GM23338 (cell line): ENCODE results near the gene SSMEM1. TPM values are rescaled to one million over a fixed set of nuclear protein-coding genes. Genes with fewer than 3 reads are reported as not detected.

Source experiments
- ATAC-seq: fragments of 200-7000 bp; cut with Tn5 transposase; 3 replicates; pipeline ENCODE4 v1.9.1; 2020
- DNase-seq: peaks from one replicate; pipeline ENCODE4 v3.0.0-alpha.2; 2015; ENCODE audit warnings: low spot score
- H2AFZ ChIP-seq: fragments of 200-600 bp; sonication (generic); 2 replicates; pipeline ENCODE4 v1.8.0; 2016; ENCODE audit warnings: antibody characterized with exemption, mild to moderate bottlenecking, moderate library complexity
- H3F3A ChIP-seq: fragments of 200-600 bp; sonication (generic); replicated peaks from 2 replicates; pipeline ENCODE4 v1.8.0; 2017; ENCODE audit warnings: antibody characterized with exemption, mixed run types, low read depth
- H3K27ac ChIP-seq: fragments of 200-600 bp; sonication (generic); 2 replicates; pipeline ENCODE4 v1.6.1; 2016; ENCODE audit warnings: low read depth
- H3K27me3 ChIP-seq: fragments of 200-600 bp; sonication (generic); 2 replicates; pipeline ENCODE4 v1.8.0; 2016; ENCODE audit warnings: mild to moderate bottlenecking, mixed run types, moderate library complexity; ENCODE audit not compliant: insufficient read depth
- H3K36me3 ChIP-seq: fragments of 200-600 bp; sonication (generic); 2 replicates; pipeline ENCODE4 v1.8.0; 2016; ENCODE audit warnings: mild to moderate bottlenecking; ENCODE audit not compliant: insufficient read depth
- H3K4me1 ChIP-seq: fragments of 200-600 bp; sonication (generic); 2 replicates; pipeline ENCODE4 v1.8.0; 2016; ENCODE audit warnings: mild to moderate bottlenecking, moderate library complexity; ENCODE audit not compliant: insufficient read depth
- H3K4me2 ChIP-seq: fragments of 200-600 bp; sonication (generic); 2 replicates; pipeline ENCODE4 v1.7.1; 2017; ENCODE audit warnings: mixed run types
- H3K4me3 ChIP-seq: fragments of 200-600 bp; sonication (generic); 2 replicates; pipeline ENCODE4 v1.6.1; 2016; ENCODE audit warnings: mixed run types
- H3K79me2 ChIP-seq: fragments of 200-600 bp; sonication (generic); replicated peaks from 2 replicates; pipeline ENCODE4 v1.8.0; 2017; ENCODE audit warnings: mild to moderate bottlenecking; ENCODE audit not compliant: insufficient read depth
- H3K9me2 ChIP-seq: fragments of 200-600 bp; sonication (generic); 2 replicates; pipeline ENCODE4 v1.8.0; 2017; ENCODE audit not compliant: insufficient read depth
- H4K20me1 ChIP-seq: fragments of 200-600 bp; sonication (generic); replicated peaks from 2 replicates; pipeline ENCODE4 v1.8.0; 2017; ENCODE audit warnings: mild to moderate bottlenecking; ENCODE audit not compliant: insufficient read depth
- H3K27ac Mint-ChIP-seq: 2 replicates; pipeline ENCODE4 v1.8.0; 2020; ENCODE audit warnings: inconsistent platforms, mild to moderate bottlenecking, moderate library complexity, mixed read lengths
- H3K27me3 Mint-ChIP-seq: 3 replicates; pipeline ENCODE4 v1.8.0; 2022; ENCODE audit warnings: low read depth, mild to moderate bottlenecking, moderate library complexity, mixed read lengths, inconsistent platforms; ENCODE audit not compliant: insufficient read depth, poor library complexity
- H3K36me3 Mint-ChIP-seq: 3 replicates; pipeline ENCODE4 v1.8.0; 2021; ENCODE audit warnings: low read depth, mild to moderate bottlenecking, inconsistent platforms, moderate library complexity, mixed read lengths
- H3K4me1 Mint-ChIP-seq: 3 replicates; pipeline ENCODE4 v1.8.0; 2020; ENCODE audit warnings: mild to moderate bottlenecking, inconsistent platforms, mixed read lengths
- H3K4me3 Mint-ChIP-seq: 3 replicates; pipeline ENCODE4 v1.8.0; 2021; ENCODE audit warnings: moderate library complexity, mild to moderate bottlenecking, inconsistent platforms, mixed read lengths
- H3K9me3 Mint-ChIP-seq: 3 replicates; pipeline ENCODE4 v1.8.0; 2020; ENCODE audit warnings: moderate library complexity, mild to moderate bottlenecking, inconsistent platforms, mixed read lengths
- CREB1 ChIP-seq: fragments of 250-450 bp; sonication (Bioruptor Pico); IDR thresholded peaks from 2 replicates; pipeline ENCODE4 v1.5.0; 2020; ENCODE audit warnings: low read depth, mild to moderate bottlenecking, moderate library complexity
- ETS1 ChIP-seq: IDR thresholded peaks from 2 replicates; pipeline ENCODE4 v1.6.1; 2016; ENCODE audit warnings: antibody characterized with exemption
- EZH2 ChIP-seq: fragments of 200-600 bp; sonication (generic); IDR thresholded peaks from one replicate; pipeline ENCODE4 v1.8.0; 2017; ENCODE audit warnings: antibody characterized with exemption, mild to moderate bottlenecking, low read depth; ENCODE audit not compliant: unreplicated experiment
- EZH2phosphoT487 ChIP-seq: fragments of 200-600 bp; sonication (generic); IDR thresholded peaks from one replicate; pipeline ENCODE4 v1.8.1; 2018; ENCODE audit warnings: antibody characterized with exemption; ENCODE audit not compliant: unreplicated experiment
- JUNB ChIP-seq: IDR thresholded peaks from one replicate; pipeline ENCODE4 v1.6.1; 2016; ENCODE audit warnings: antibody characterized with exemption; ENCODE audit not compliant: unreplicated experiment
- NANOG ChIP-seq: IDR thresholded peaks from 2 replicates; pipeline ENCODE4 v1.6.1; 2016; ENCODE audit warnings: antibody characterized with exemption, borderline replicate concordance
- POLR2AphosphoS5 ChIP-seq: IDR thresholded peaks from 2 replicates; pipeline ENCODE4 v1.6.1; 2016; ENCODE audit warnings: antibody characterized with exemption, low read depth
- STAT1 ChIP-seq: IDR thresholded peaks from one replicate; pipeline ENCODE4 v1.6.1; 2016; ENCODE audit warnings: antibody characterized with exemption; ENCODE audit not compliant: unreplicated experiment
- ZNF114 ChIP-seq: fragments of 250-450 bp; sonication (Bioruptor Pico); IDR thresholded peaks from 2 replicates; pipeline ENCODE4 v1.5.0; 2020; ENCODE audit warnings: mild to moderate bottlenecking, moderate library complexity
- ZNF331 ChIP-seq: fragments of 250-450 bp; sonication (Bioruptor Pico); IDR thresholded peaks from 2 replicates; pipeline ENCODE4 v1.5.0; 2020; ENCODE audit warnings: low read depth, mild to moderate bottlenecking, moderate library complexity
- polyA plus RNA-seq: library from polyadenylated mRNA; unstranded; fragments of >200 nt; fragmentation: Nextera tagmentation; extraction: Ambion mirVana; gene quantifications from 2 replicates; pipeline ENCODE4 v1.2.1, GENCODE V29; 2016
- total RNA-seq: library from RNA; depleted of rRNA; stranded (reverse); fragments of >200 nt; shearing (Covaris generic); gene quantifications from 2 replicates; pipeline ENCODE4 v1.2.3, GENCODE V29; 2014
- TF ChIP-seq, protein P1 (sequence below): fragments of 250-450 bp; sonication (Bioruptor Pico); IDR thresholded peaks from 2 replicates; pipeline ENCODE4 v1.5.0; 2020; ENCODE audit warnings: mild to moderate bottlenecking, moderate library complexity
- TF ChIP-seq, protein P2 (sequence below), 2 experiments: fragments of 200-600 bp in 1 of 2; sonication (generic) in 1 of 2; conservative IDR thresholded peaks; 2 replicates each; pipeline versions ENCODE4 v1.5.1 to v1.6.1; 2016 to 2017; ENCODE audit warnings: antibody characterized with exemption in 2 of 2, low read depth in 2 of 2, mild to moderate bottlenecking in 2 of 2, moderate library complexity in 1 of 2
- TF ChIP-seq, protein P3 (sequence below): IDR thresholded peaks from one replicate; pipeline ENCODE4 v1.6.1; 2018; ENCODE audit warnings: antibody characterized with exemption; ENCODE audit not compliant: unreplicated experiment

SSMEM1 gene
- total and polyA plus RNA-seq, 2 experiments from 2014 or later, result not detected

DNA sequence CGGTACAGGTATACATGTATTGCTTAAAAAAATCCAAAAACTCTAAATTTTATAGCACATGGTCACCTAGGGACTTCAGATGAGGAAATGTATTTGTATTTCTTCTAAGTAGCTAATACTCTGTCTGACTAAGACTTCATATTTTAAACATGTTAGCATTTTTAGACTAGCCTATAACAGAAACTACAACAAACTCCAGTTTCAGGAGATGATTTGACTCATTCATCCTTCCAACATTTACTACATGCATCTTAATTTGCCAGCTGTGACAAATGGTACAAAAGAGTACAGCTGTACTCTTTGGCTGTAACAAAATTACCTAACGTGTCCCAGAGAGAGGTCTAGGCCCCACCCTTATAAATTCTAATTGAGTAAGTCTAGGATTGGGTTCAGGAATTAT is 24.7 kb upstream of the SSMEM1 start:
- ATAC-seq (no peak), DNase-seq (no peak)
- H3K4me1 ChIP-seq, result no peaks in the 10 kb centered on the region
- H3K9me2 ChIP-seq, result no peaks in the 10 kb centered on the region
- Mint-ChIP-seq H3K27me3 (no peaks in the 10 kb centered on the region), H3K4me3 (no peak overlapping the region), H3K27ac (no peak overlapping the region), H3K36me3 (peaks cover 51% of the 10 kb centered on the region), H3K4me1 (no peaks in the 10 kb centered on the region), H3K9me3 (no peaks in the 10 kb centered on the region)
- TF ChIP-seq STAT1, result no peak
- TF ChIP-seq EZH2, result no peak
- no peak for TF ChIP-seq ETS1
- TF ChIP-seq, protein P1, sequence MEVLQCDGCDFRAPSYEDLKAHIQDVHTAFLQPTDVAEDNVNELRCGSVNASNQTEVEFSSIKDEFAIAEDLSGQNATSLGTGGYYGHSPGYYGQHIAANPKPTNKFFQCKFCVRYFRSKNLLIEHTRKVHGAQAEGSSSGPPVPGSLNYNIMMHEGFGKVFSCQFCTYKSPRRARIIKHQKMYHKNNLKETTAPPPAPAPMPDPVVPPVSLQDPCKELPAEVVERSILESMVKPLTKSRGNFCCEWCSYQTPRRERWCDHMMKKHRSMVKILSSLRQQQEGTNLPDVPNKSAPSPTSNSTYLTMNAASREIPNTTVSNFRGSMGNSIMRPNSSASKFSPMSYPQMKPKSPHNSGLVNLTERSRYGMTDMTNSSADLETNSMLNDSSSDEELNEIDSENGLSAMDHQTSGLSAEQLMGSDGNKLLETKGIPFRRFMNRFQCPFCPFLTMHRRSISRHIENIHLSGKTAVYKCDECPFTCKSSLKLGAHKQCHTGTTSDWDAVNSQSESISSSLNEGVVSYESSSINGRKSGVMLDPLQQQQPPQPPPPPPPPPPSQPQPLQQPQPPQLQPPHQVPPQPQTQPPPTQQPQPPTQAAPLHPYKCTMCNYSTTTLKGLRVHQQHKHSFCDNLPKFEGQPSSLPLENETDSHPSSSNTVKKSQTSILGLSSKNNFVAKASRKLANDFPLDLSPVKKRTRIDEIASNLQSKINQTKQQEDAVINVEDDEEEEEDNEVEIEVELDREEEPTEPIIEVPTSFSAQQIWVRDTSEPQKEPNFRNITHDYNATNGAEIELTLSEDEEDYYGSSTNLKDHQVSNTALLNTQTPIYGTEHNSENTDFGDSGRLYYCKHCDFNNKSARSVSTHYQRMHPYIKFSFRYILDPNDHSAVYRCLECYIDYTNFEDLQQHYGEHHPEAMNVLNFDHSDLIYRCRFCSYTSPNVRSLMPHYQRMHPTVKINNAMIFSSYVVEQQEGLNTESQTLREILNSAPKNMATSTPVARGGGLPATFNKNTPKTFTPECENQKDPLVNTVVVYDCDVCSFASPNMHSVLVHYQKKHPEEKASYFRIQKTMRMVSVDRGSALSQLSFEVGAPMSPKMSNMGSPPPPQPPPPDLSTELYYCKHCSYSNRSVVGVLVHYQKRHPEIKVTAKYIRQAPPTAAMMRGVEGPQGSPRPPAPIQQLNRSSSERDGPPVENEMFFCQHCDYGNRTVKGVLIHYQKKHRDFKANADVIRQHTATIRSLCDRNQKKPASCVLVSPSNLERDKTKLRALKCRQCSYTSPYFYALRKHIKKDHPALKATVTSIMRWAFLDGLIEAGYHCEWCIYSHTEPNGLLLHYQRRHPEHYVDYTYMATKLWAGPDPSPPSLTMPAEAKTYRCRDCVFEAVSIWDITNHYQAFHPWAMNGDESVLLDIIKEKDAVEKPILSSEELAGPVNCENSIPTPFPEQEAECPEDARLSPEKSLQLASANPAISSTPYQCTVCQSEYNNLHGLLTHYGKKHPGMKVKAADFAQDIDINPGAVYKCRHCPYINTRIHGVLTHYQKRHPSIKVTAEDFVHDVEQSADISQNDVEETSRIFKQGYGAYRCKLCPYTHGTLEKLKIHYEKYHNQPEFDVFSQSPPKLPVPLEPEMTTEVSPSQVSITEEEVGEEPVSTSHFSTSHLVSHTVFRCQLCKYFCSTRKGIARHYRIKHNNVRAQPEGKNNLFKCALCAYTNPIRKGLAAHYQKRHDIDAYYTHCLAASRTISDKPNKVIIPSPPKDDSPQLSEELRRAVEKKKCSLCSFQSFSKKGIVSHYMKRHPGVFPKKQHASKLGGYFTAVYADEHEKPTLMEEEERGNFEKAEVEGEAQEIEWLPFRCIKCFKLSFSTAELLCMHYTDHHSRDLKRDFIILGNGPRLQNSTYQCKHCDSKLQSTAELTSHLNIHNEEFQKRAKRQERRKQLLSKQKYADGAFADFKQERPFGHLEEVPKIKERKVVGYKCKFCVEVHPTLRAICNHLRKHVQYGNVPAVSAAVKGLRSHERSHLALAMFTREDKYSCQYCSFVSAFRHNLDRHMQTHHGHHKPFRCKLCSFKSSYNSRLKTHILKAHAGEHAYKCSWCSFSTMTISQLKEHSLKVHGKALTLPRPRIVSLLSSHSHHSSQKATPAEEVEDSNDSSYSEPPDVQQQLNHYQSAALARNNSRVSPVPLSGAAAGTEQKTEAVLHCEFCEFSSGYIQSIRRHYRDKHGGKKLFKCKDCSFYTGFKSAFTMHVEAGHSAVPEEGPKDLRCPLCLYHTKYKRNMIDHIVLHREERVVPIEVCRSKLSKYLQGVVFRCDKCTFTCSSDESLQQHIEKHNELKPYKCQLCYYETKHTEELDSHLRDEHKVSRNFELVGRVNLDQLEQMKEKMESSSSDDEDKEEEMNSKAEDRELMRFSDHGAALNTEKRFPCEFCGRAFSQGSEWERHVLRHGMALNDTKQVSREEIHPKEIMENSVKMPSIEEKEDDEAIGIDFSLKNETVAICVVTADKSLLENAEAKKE (CRISPR knock-in tag), result no peak
- no peak for TF ChIP-seq ZNF331 (CRISPR knock-in tag)
- TF ChIP-seq, protein P2, sequence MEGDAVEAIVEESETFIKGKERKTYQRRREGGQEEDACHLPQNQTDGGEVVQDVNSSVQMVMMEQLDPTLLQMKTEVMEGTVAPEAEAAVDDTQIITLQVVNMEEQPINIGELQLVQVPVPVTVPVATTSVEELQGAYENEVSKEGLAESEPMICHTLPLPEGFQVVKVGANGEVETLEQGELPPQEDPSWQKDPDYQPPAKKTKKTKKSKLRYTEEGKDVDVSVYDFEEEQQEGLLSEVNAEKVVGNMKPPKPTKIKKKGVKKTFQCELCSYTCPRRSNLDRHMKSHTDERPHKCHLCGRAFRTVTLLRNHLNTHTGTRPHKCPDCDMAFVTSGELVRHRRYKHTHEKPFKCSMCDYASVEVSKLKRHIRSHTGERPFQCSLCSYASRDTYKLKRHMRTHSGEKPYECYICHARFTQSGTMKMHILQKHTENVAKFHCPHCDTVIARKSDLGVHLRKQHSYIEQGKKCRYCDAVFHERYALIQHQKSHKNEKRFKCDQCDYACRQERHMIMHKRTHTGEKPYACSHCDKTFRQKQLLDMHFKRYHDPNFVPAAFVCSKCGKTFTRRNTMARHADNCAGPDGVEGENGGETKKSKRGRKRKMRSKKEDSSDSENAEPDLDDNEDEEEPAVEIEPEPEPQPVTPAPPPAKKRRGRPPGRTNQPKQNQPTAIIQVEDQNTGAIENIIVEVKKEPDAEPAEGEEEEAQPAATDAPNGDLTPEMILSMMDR (conservative IDR thresholded peaks at IDR 0.05; ENCODE audit: low read depth in 2 of 2), result no peak
- TF ChIP-seq NANOG, result no peak
- TF ChIP-seq JUNB, result no peak
- no peak for TF ChIP-seq CREB1 (CRISPR knock-in tag)
- no peak for TF ChIP-seq ZNF114 (CRISPR knock-in tag)
- TF ChIP-seq EZH2phosphoT487, result no peak
- TF ChIP-seq POLR2AphosphoS5, result no peak
- TF ChIP-seq, protein P3, sequence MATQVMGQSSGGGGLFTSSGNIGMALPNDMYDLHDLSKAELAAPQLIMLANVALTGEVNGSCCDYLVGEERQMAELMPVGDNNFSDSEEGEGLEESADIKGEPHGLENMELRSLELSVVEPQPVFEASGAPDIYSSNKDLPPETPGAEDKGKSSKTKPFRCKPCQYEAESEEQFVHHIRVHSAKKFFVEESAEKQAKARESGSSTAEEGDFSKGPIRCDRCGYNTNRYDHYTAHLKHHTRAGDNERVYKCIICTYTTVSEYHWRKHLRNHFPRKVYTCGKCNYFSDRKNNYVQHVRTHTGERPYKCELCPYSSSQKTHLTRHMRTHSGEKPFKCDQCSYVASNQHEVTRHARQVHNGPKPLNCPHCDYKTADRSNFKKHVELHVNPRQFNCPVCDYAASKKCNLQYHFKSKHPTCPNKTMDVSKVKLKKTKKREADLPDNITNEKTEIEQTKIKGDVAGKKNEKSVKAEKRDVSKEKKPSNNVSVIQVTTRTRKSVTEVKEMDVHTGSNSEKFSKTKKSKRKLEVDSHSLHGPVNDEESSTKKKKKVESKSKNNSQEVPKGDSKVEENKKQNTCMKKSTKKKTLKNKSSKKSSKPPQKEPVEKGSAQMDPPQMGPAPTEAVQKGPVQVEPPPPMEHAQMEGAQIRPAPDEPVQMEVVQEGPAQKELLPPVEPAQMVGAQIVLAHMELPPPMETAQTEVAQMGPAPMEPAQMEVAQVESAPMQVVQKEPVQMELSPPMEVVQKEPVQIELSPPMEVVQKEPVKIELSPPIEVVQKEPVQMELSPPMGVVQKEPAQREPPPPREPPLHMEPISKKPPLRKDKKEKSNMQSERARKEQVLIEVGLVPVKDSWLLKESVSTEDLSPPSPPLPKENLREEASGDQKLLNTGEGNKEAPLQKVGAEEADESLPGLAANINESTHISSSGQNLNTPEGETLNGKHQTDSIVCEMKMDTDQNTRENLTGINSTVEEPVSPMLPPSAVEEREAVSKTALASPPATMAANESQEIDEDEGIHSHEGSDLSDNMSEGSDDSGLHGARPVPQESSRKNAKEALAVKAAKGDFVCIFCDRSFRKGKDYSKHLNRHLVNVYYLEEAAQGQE, result no peak
- no peak overlapping the region for H3K27ac ChIP-seq
- H4K20me1 ChIP-seq, result 0 out of 2 replicates have a peak, but pooled peaks cover 3% of the 10 kb centered on the region
- H3K36me3 ChIP-seq, result peaks cover 26% of the 10 kb centered on the region
- no peak overlapping the region for H3K4me2 ChIP-seq
- no peaks in the 10 kb centered on the region for H3K27me3 ChIP-seq
- no peak overlapping the region for H2AFZ ChIP-seq
- H3F3A ChIP-seq, result no peaks in the 10 kb centered on the region
- H3K79me2 ChIP-seq, result peaks cover 11% of the 10 kb centered on the region; the same call in 1 of the 2 replicates
- no peak overlapping the region for H3K4me3 ChIP-seq
